Glutamatergic neuron (in vitro differentiated cells): Measurements from ENCODE around the gene OR10G2. TPM values are rescaled to one million over a fixed set of nuclear protein-coding genes. Genes with fewer than 3 reads are reported as not detected.
"Not testable (repeated sequence)": the region's sequence is repeated elsewhere in the genome, so short reads cannot be mapped to it uniquely, and the experiment has no call there.

Experiments used
- DNase-seq: peaks from one replicate; pipeline ENCODE4 v3.0.0; 2022
- H3K27ac Mint-ChIP-seq: one replicate; pipeline ENCODE4 v1.8.0; 2020; ENCODE audit warnings: mild to moderate bottlenecking, mixed read lengths, inconsistent platforms; ENCODE audit not compliant: unreplicated experiment
- H3K27me3 Mint-ChIP-seq: one replicate; pipeline ENCODE4 v1.8.0; 2020; ENCODE audit warnings: mild to moderate bottlenecking, moderate library complexity, mixed read lengths, inconsistent platforms; ENCODE audit not compliant: unreplicated experiment
- H3K36me3 Mint-ChIP-seq: one replicate; pipeline ENCODE4 v1.8.0; 2020; ENCODE audit warnings: mild to moderate bottlenecking, mixed read lengths, inconsistent platforms; ENCODE audit not compliant: unreplicated experiment
- H3K4me1 Mint-ChIP-seq: one replicate; pipeline ENCODE4 v1.8.0; 2020; ENCODE audit warnings: mild to moderate bottlenecking, low read depth, mixed read lengths, inconsistent platforms; ENCODE audit not compliant: unreplicated experiment
- H3K4me3 Mint-ChIP-seq: one replicate; pipeline ENCODE4 v1.8.0; 2020; ENCODE audit warnings: mild to moderate bottlenecking, mixed read lengths, inconsistent platforms; ENCODE audit not compliant: unreplicated experiment
- H3K9me3 Mint-ChIP-seq: one replicate; pipeline ENCODE4 v1.8.0; 2020; ENCODE audit warnings: mild to moderate bottlenecking, moderate library complexity, mixed read lengths, inconsistent platforms; ENCODE audit not compliant: unreplicated experiment
- total RNA-seq: library from RNA; stranded (reverse); fragmentation: NEBNext Ultra II Directional; extraction: Animal tissue kit (Norgen Biotek cat#: 25700); gene quantifications from one replicate; pipeline ENCODE4 v1.2.1, GENCODE V29; 2021; ENCODE audit not compliant: unreplicated experiment
- TF ChIP-seq, protein P1 (sequence below): fragments of 200-600 bp; sonication (generic); IDR thresholded peaks from one replicate; pipeline ENCODE4 v1.5.0; 2021; ENCODE audit not compliant: partially characterized antibody, unreplicated experiment

Gene OR10G2
- total RNA-seq, 1 donor from 2014 or later = not detected

DNA sequence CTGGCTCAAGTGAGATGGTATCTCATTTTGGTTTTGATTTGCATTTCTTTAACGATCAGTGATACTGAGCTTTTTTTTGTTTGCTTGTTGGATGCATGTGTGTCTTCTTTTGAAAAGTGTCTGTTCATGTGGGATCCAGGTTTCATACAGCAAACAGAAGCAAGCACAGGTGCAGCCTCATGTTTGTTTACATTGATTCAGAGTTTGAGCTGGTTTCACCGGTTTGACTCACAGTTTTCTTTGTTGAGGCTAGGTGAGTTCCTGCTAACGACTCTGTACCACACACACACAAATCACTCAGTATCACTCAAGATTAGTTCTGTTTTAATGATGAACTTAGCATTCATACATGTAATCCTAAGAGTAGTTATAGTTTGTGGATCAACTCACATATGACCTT, 3.7 kb downstream of the OR10G2 start:
- no peaks in the 10 kb centered on the region for H3K27me3 Mint-ChIP-seq
- peaks cover 4% of the 10 kb centered on the region for H3K36me3 Mint-ChIP-seq
- TF ChIP-seq, protein P1, sequence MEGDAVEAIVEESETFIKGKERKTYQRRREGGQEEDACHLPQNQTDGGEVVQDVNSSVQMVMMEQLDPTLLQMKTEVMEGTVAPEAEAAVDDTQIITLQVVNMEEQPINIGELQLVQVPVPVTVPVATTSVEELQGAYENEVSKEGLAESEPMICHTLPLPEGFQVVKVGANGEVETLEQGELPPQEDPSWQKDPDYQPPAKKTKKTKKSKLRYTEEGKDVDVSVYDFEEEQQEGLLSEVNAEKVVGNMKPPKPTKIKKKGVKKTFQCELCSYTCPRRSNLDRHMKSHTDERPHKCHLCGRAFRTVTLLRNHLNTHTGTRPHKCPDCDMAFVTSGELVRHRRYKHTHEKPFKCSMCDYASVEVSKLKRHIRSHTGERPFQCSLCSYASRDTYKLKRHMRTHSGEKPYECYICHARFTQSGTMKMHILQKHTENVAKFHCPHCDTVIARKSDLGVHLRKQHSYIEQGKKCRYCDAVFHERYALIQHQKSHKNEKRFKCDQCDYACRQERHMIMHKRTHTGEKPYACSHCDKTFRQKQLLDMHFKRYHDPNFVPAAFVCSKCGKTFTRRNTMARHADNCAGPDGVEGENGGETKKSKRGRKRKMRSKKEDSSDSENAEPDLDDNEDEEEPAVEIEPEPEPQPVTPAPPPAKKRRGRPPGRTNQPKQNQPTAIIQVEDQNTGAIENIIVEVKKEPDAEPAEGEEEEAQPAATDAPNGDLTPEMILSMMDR = no peak
- H3K9me3 Mint-ChIP-seq = no peaks in the 10 kb centered on the region
- no peak overlapping the region for H3K27ac Mint-ChIP-seq
- H3K4me1 Mint-ChIP-seq = no peaks in the 10 kb centered on the region
- no peak for DNase-seq
- no peak overlapping the region for H3K4me3 Mint-ChIP-seq

GRCh38 chr14:21630503-21630902, 4.2 kb downstream of the OR10G2 start:
- not testable (repeated sequence) for H3K4me1 Mint-ChIP-seq, H3K36me3 Mint-ChIP-seq, H3K27me3 Mint-ChIP-seq

GRCh38 chr14:21626491-21627230, 8.1 kb downstream of the OR10G2 start:
- no peaks in the 10 kb centered on the region for H3K4me1 Mint-ChIP-seq
- H3K9me3 Mint-ChIP-seq = no peaks in the 10 kb centered on the region
- H3K36me3 Mint-ChIP-seq = peaks cover 4% of the 10 kb centered on the region
- no peak for DNase-seq
- TF ChIP-seq, protein P1 = no peak
- no peak overlapping the region for H3K27ac Mint-ChIP-seq
- H3K27me3 Mint-ChIP-seq = no peaks in the 10 kb centered on the region
- H3K4me3 Mint-ChIP-seq = no peak overlapping the region

More at GRCh38 chr14:21630503-21630902, 4.2 kb downstream of the OR10G2 start:
- not testable (repeated sequence) for DNase-seq, H3K27ac Mint-ChIP-seq, H3K9me3 Mint-ChIP-seq, H3K4me3 Mint-ChIP-seq

DNA sequence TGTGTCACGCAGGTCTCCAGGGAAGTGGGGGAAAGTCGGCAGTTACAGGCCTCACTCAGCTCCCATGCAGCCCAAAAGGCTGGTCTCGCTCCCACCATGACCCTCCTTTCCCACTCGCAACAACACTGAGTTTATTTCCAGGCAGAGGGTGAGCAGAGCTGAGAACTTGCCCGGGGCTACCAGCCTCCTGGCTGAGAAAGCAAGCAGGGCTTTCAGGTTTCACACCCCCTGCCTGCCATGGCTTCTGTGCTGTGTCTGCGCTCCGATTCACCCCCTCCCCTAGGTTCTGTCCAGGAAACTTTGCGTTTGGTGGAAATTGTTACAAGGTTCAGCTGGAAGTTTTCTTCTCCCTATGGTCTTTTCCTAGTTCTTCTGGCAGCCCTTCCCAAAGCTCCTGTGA, 17.1 kb downstream of the OR10G2 start:
- no peaks in the 10 kb centered on the region for H3K36me3 Mint-ChIP-seq
- peaks cover 3% of the 10 kb centered on the region for H3K9me3 Mint-ChIP-seq
- no peaks in the 10 kb centered on the region for H3K4me1 Mint-ChIP-seq
- DNase-seq = no peak
- no peak overlapping the region for H3K4me3 Mint-ChIP-seq
- no peaks in the 10 kb centered on the region for H3K27me3 Mint-ChIP-seq
- no peak overlapping the region for H3K27ac Mint-ChIP-seq
- TF ChIP-seq, protein P1 = no peak

GRCh38 chr14:21614240-21614639, 20.5 kb downstream of the OR10G2 start:
- no peak overlapping the region for H3K4me3 Mint-ChIP-seq
- H3K4me1 Mint-ChIP-seq = no peaks in the 10 kb centered on the region
- H3K27ac Mint-ChIP-seq = no peak overlapping the region
- no peaks in the 10 kb centered on the region for H3K36me3 Mint-ChIP-seq
- peaks cover 2% of the 10 kb centered on the region for H3K27me3 Mint-ChIP-seq
- DNase-seq = no peak
- TF ChIP-seq, protein P1 = no peak
- H3K9me3 Mint-ChIP-seq = peaks cover 3% of the 10 kb centered on the region
